ENCODE measurements around the gene EFNA5.

EFNA5 gene

GRCh38 chr5:107426209-107426608 lies 244.5 kb downstream of the EFNA5 start:
- no peak for DNase-seq (ENCODE audit: low read depth, low spot score)
- Histone ChIP-seq H3K36me3 (ENCODE audit: insufficient read depth, low read length) (no peaks in the 10 kb centered on the region), H3K9ac (ENCODE audit: insufficient read length) (no peak overlapping the region), H3K27ac (no peak overlapping the region), H3K9me3 (ENCODE audit: low read depth, low read length) (no peaks in the 10 kb centered on the region), H3K4me3 (no peak overlapping the region)
- no peak for TF ChIP-seq EZH2 (IDR thresholded peaks at IDR 0.05)

GRCh38 chr5:107425541-107426031 lies 245.2 kb downstream of the EFNA5 start:
- TF ChIP-seq POLR2AphosphoS5 (IDR thresholded peaks at IDR 0.05; ENCODE audit: borderline replicate concordance, low read depth, low read length) (no peak), EZH2 (IDR thresholded peaks at IDR 0.05) (no peak), FOXP2 (optimal IDR thresholded peaks at IDR 0.05; ENCODE audit: control extremely low read depth, extremely low read length, insufficient read depth) (no peak)
- no peak for DNase-seq (ENCODE audit: low read depth, low spot score)
- Histone ChIP-seq H3K4me3 (no peak overlapping the region), H3K27ac (no peak overlapping the region), H3K36me3 (ENCODE audit: insufficient read depth, low read length) (no peaks in the 10 kb centered on the region), H3K9me3 (ENCODE audit: low read depth, low read length) (no peaks in the 10 kb centered on the region), H3K9ac (ENCODE audit: insufficient read length) (peak overlapping the region; percentile 22)

- H3K9me3 ChIP-seq (ENCODE audit: low read depth, low read length) = no peaks in the 10 kb centered on the region
- no peak for TF ChIP-seq FOXP2 (optimal IDR thresholded peaks at IDR 0.05; ENCODE audit: control extremely low read depth, extremely low read length, insufficient read depth)
- DNase-seq (ENCODE audit: low read depth, low spot score) = no peak
- H3K9ac ChIP-seq (ENCODE audit: insufficient read length) = no peak overlapping the region
- no peak overlapping the region for H3K27ac ChIP-seq
- no peaks in the 10 kb centered on the region for H3K36me3 ChIP-seq (ENCODE audit: insufficient read depth, low read length)
- H3K4me3 ChIP-seq = no peak overlapping the region
Measured at GRCh38 chr5:107424491-107424890, 246.2 kb downstream of the EFNA5 start.

GRCh38 chr5:107422494-107422893 lies 248.2 kb downstream of the EFNA5 start:
- no peak for DNase-seq (ENCODE audit: low read depth, low spot score)
- Histone ChIP-seq H3K9ac (ENCODE audit: insufficient read length) (no peak overlapping the region), H3K36me3 (ENCODE audit: insufficient read depth, low read length) (no peaks in the 10 kb centered on the region), H3K27ac (no peak overlapping the region), H3K4me3 (no peak overlapping the region), H3K9me3 (ENCODE audit: low read depth, low read length) (no peaks in the 10 kb centered on the region)
- TF ChIP-seq FOXP2 (optimal IDR thresholded peaks at IDR 0.05; ENCODE audit: control extremely low read depth, extremely low read length, insufficient read depth) (no peak), POLR2AphosphoS5 (IDR thresholded peaks at IDR 0.05; ENCODE audit: borderline replicate concordance, low read depth, low read length) (no peak), EZH2 (IDR thresholded peaks at IDR 0.05) (no peak)

GRCh38 chr5:107419498-107419897 lies 251.2 kb downstream of the EFNA5 start:
- TF ChIP-seq EZH2 (IDR thresholded peaks at IDR 0.05) (no peak), POLR2AphosphoS5 (IDR thresholded peaks at IDR 0.05; ENCODE audit: borderline replicate concordance, low read depth, low read length) (no peak), FOXP2 (optimal IDR thresholded peaks at IDR 0.05; ENCODE audit: control extremely low read depth, extremely low read length, insufficient read depth) (no peak)
- Histone ChIP-seq H3K9ac (ENCODE audit: insufficient read length) (no peak overlapping the region), H3K9me3 (ENCODE audit: low read depth, low read length) (no peaks in the 10 kb centered on the region), H3K4me3 (no peak overlapping the region), H3K36me3 (ENCODE audit: insufficient read depth, low read length) (no peaks in the 10 kb centered on the region), H3K27ac (no peak overlapping the region)
- no peak for DNase-seq (ENCODE audit: low read depth, low spot score)

- no peak overlapping the region for H3K9ac ChIP-seq (ENCODE audit: insufficient read length)
- DNase-seq (ENCODE audit: low read depth, low spot score) = no peak
- H3K4me3 ChIP-seq = no peak overlapping the region
- no peaks in the 10 kb centered on the region for H3K9me3 ChIP-seq (ENCODE audit: low read depth, low read length)
- H3K27ac ChIP-seq = no peak overlapping the region
- no peak for TF ChIP-seq EZH2 (IDR thresholded peaks at IDR 0.05)
- no peak for TF ChIP-seq POLR2AphosphoS5 (IDR thresholded peaks at IDR 0.05; ENCODE audit: borderline replicate concordance, low read depth, low read length)
- TF ChIP-seq FOXP2 (optimal IDR thresholded peaks at IDR 0.05; ENCODE audit: control extremely low read depth, extremely low read length, insufficient read depth) = no peak
- no peaks in the 10 kb centered on the region for H3K36me3 ChIP-seq (ENCODE audit: insufficient read depth, low read length)
Measured at GRCh38 chr5:107418902-107419301, 251.8 kb downstream of the EFNA5 start.

- DNase-seq (ENCODE audit: low read depth, low spot score) = no peak
- Histone ChIP-seq H3K9ac (ENCODE audit: insufficient read length) (no peak overlapping the region), H3K9me3 (ENCODE audit: low read depth, low read length) (no peaks in the 10 kb centered on the region), H3K27ac (no peak overlapping the region), H3K4me3 (no peak overlapping the region), H3K36me3 (ENCODE audit: insufficient read depth, low read length) (no peaks in the 10 kb centered on the region)
- TF ChIP-seq POLR2AphosphoS5 (IDR thresholded peaks at IDR 0.05; ENCODE audit: borderline replicate concordance, low read depth, low read length) = no peak
- no peak for TF ChIP-seq EZH2 (IDR thresholded peaks at IDR 0.05)
- TF ChIP-seq FOXP2 (optimal IDR thresholded peaks at IDR 0.05; ENCODE audit: control extremely low read depth, extremely low read length, insufficient read depth) = no peak
Measured at GRCh38 chr5:107418071-107418470, 252.7 kb downstream of the EFNA5 start.

GRCh38 chr5:107415762-107416161 lies 255.0 kb downstream of the EFNA5 start:
- TF ChIP-seq POLR2AphosphoS5 (IDR thresholded peaks at IDR 0.05; ENCODE audit: borderline replicate concordance, low read depth, low read length) (no peak), EZH2 (IDR thresholded peaks at IDR 0.05) (no peak), FOXP2 (optimal IDR thresholded peaks at IDR 0.05; ENCODE audit: control extremely low read depth, extremely low read length, insufficient read depth) (no peak)
- no peak overlapping the region for H3K9ac ChIP-seq (ENCODE audit: insufficient read length)
- no peak for DNase-seq (ENCODE audit: low read depth, low spot score)

GRCh38 chr5:107414802-107415201 lies 255.9 kb downstream of the EFNA5 start:
- H3K4me3 ChIP-seq = no peak overlapping the region

More at GRCh38 chr5:107415762-107416161, 255.0 kb downstream of the EFNA5 start:
- H3K9me3 ChIP-seq (ENCODE audit: low read depth, low read length) = no peaks in the 10 kb centered on the region
- no peak overlapping the region for H3K27ac ChIP-seq
- H3K36me3 ChIP-seq (ENCODE audit: insufficient read depth, low read length) = no peaks in the 10 kb centered on the region
- H3K4me3 ChIP-seq = no peak overlapping the region

More at GRCh38 chr5:107414802-107415201, 255.9 kb downstream of the EFNA5 start:
- Histone ChIP-seq H3K36me3 (ENCODE audit: insufficient read depth, low read length) (no peaks in the 10 kb centered on the region), H3K27ac (no peak overlapping the region), H3K9me3 (ENCODE audit: low read depth, low read length) (no peaks in the 10 kb centered on the region), H3K9ac (ENCODE audit: insufficient read length) (no peak overlapping the region)
- no peak for TF ChIP-seq FOXP2 (optimal IDR thresholded peaks at IDR 0.05; ENCODE audit: control extremely low read depth, extremely low read length, insufficient read depth)
- TF ChIP-seq EZH2 (IDR thresholded peaks at IDR 0.05) = no peak
- TF ChIP-seq POLR2AphosphoS5 (IDR thresholded peaks at IDR 0.05; ENCODE audit: borderline replicate concordance, low read depth, low read length) = no peak
- DNase-seq (ENCODE audit: low read depth, low spot score) = no peak

All from SK-N-MC (cell line).